Parathyroid adenoma (tissue), 2 donors: ENCODE results near the gene MTARC2.

ENCODE experiments used
- H2AFZ ChIP-seq: fragments of 300-600 bp; sonication (generic); one replicate; pipeline ENCODE4 v1.7.0; 2017; ENCODE audit warnings: antibody characterized with exemption, mild to moderate bottlenecking
- H3K27ac ChIP-seq: fragments of 300-600 bp; sonication (generic); one replicate; pipeline ENCODE4 v1.7.0; 2017
- H3K27me3 ChIP-seq: fragments of 300-600 bp; sonication (generic); one replicate; pipeline ENCODE4 v1.7.0; 2017; ENCODE audit warnings: low read length; ENCODE audit not compliant: control insufficient read depth, insufficient read depth
- H3K36me3 ChIP-seq: fragments of 300-600 bp; sonication (generic); one replicate; pipeline ENCODE4 v1.7.0; 2017; ENCODE audit warnings: low read length; ENCODE audit not compliant: control insufficient read depth, insufficient read depth
- H3K4me1 ChIP-seq: fragments of 300-600 bp; sonication (generic); one replicate; pipeline ENCODE4 v1.7.0; 2017; ENCODE audit warnings: control low read depth
- H3K4me2 ChIP-seq: fragments of 300-600 bp; sonication (generic); one replicate; pipeline ENCODE4 v1.7.0; 2017; ENCODE audit warnings: low read length
- H3K4me3 ChIP-seq: fragments of 300-600 bp; sonication (generic); one replicate; pipeline ENCODE4 v1.7.0; 2017; ENCODE audit warnings: low read depth, low read length
- H3K79me2 ChIP-seq: fragments of 300-600 bp; sonication (generic); one replicate; pipeline ENCODE4 v1.7.0; 2017; ENCODE audit warnings: control low read depth
- H3K9ac ChIP-seq: fragments of 300-600 bp; sonication (generic); one replicate; pipeline ENCODE4 v1.7.0; 2017; ENCODE audit warnings: mild to moderate bottlenecking
- H3K9me3 ChIP-seq: fragments of 300-600 bp; sonication (generic); one replicate; pipeline ENCODE4 v1.7.0; 2017; ENCODE audit warnings: low read length; ENCODE audit not compliant: control insufficient read depth
- TF ChIP-seq, protein P1 (sequence below): fragments of 300-600 bp; sonication (generic); IDR thresholded peaks from one replicate; pipeline ENCODE4 v1.7.0; 2017; ENCODE audit warnings: antibody characterized with exemption, mild to moderate bottlenecking
- donor health status: primary hyperparathyroidism.

MTARC2 gene

DNA sequence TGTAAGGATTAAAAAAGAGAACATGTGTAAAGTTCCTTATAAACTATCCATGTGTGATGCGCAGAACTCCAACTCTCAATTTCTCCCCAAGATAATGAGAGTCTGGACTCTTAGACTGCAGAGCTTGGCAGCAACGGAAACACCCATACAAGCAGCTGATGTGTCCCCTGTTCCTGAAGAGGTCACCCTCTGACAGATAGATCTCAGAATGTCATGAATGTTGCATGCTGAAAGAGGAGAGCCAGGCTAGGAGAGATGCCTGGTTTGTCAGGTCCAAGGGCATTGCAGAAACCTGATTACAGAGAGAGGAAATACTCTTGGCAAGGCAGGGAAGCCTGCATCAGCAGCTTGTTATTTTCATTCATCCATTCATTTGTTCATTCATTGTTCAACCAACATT is 62.8 kb downstream of the MTARC2 start:
- H3K9me3 ChIP-seq: no peaks in the 10 kb centered on the region
- H3K27ac ChIP-seq: no peak overlapping the region
- no peaks in the 10 kb centered on the region for H3K27me3 ChIP-seq
- H3K4me2 ChIP-seq: no peak overlapping the region
- TF ChIP-seq, protein P1, sequence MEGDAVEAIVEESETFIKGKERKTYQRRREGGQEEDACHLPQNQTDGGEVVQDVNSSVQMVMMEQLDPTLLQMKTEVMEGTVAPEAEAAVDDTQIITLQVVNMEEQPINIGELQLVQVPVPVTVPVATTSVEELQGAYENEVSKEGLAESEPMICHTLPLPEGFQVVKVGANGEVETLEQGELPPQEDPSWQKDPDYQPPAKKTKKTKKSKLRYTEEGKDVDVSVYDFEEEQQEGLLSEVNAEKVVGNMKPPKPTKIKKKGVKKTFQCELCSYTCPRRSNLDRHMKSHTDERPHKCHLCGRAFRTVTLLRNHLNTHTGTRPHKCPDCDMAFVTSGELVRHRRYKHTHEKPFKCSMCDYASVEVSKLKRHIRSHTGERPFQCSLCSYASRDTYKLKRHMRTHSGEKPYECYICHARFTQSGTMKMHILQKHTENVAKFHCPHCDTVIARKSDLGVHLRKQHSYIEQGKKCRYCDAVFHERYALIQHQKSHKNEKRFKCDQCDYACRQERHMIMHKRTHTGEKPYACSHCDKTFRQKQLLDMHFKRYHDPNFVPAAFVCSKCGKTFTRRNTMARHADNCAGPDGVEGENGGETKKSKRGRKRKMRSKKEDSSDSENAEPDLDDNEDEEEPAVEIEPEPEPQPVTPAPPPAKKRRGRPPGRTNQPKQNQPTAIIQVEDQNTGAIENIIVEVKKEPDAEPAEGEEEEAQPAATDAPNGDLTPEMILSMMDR: no peak
- H2AFZ ChIP-seq: no peak overlapping the region
- no peaks in the 10 kb centered on the region for H3K79me2 ChIP-seq
- H3K36me3 ChIP-seq: no peaks in the 10 kb centered on the region
- no peaks in the 10 kb centered on the region for H3K4me1 ChIP-seq
- H3K9ac ChIP-seq: no peak overlapping the region
- no peak overlapping the region for H3K4me3 ChIP-seq

- Histone ChIP-seq H3K9me3 (no peaks in the 10 kb centered on the region), H3K27me3 (no peaks in the 10 kb centered on the region), H2AFZ (no peak overlapping the region), H3K79me2 (no peaks in the 10 kb centered on the region), H3K4me3 (no peak overlapping the region), H3K4me1 (no peaks in the 10 kb centered on the region), H3K9ac (no peak overlapping the region), H3K36me3 (no peaks in the 10 kb centered on the region), H3K27ac (no peak overlapping the region), H3K4me2 (no peak overlapping the region)
- TF ChIP-seq, protein P1: no peak
Observed at GRCh38 chr1:220811695-220812094, 63.6 kb downstream of the MTARC2 start.

GRCh38 chr1:220812308-220812707 is 64.2 kb downstream of the MTARC2 start:
- Histone ChIP-seq H3K4me3 (no peak overlapping the region), H3K27me3 (no peaks in the 10 kb centered on the region), H3K27ac (no peak overlapping the region), H3K36me3 (no peaks in the 10 kb centered on the region), H3K4me1 (no peaks in the 10 kb centered on the region), H3K9me3 (no peaks in the 10 kb centered on the region), H3K4me2 (no peak overlapping the region), H2AFZ (no peak overlapping the region), H3K79me2 (no peaks in the 10 kb centered on the region), H3K9ac (no peak overlapping the region)
- TF ChIP-seq, protein P1: no peak

- no peak overlapping the region for H3K4me3 ChIP-seq
- no peak overlapping the region for H3K4me2 ChIP-seq
- H3K9ac ChIP-seq: no peak overlapping the region
- H2AFZ ChIP-seq: no peak overlapping the region
- H3K79me2 ChIP-seq: no peaks in the 10 kb centered on the region
- TF ChIP-seq, protein P1: no peak
- H3K4me1 ChIP-seq: no peaks in the 10 kb centered on the region
- no peaks in the 10 kb centered on the region for H3K27me3 ChIP-seq
- H3K9me3 ChIP-seq: no peaks in the 10 kb centered on the region
- no peaks in the 10 kb centered on the region for H3K36me3 ChIP-seq
- no peak overlapping the region for H3K27ac ChIP-seq
Observed at GRCh38 chr1:220813013-220813412, 64.9 kb downstream of the MTARC2 start.

DNA sequence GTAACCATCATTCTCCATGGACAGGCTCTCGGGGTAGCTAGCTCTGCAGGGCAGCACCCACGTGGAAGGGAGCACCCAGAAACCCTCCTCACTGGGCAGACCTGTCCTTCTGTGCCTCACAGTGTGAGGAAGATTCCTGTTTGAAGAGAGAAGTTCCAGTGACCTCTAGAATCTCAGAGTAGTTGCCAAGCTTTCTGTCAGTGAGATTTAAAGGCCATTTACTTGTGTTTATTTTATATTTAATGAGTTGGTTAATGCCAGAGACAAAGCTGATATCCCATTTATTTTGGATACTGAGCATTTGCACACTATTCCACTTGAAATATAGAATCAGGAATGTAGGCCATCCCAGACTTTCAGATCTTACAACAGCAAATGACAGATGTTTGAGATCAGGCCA is 67.3 kb downstream of the MTARC2 start:
- H3K9ac ChIP-seq: no peak overlapping the region
- H3K36me3 ChIP-seq: no peaks in the 10 kb centered on the region
- no peak overlapping the region for H3K27ac ChIP-seq
- no peaks in the 10 kb centered on the region for H3K27me3 ChIP-seq
- H2AFZ ChIP-seq: no peak overlapping the region
- H3K4me3 ChIP-seq: no peak overlapping the region
- no peak overlapping the region for H3K4me2 ChIP-seq
- no peaks in the 10 kb centered on the region for H3K79me2 ChIP-seq
- H3K4me1 ChIP-seq: no peaks in the 10 kb centered on the region
- TF ChIP-seq, protein P1: no peak
- no peaks in the 10 kb centered on the region for H3K9me3 ChIP-seq
